HEK293T (cell line): ENCODE data around the gene GDF2.

Experiments
- CTCF ChIA-PET: fragments of 350-600 bp; formaldehyde crosslinking; extraction: SDS; loops from one replicate; lab custom pipeline; 2021; ENCODE audit warnings: antibody characterized with exemption, inconsistent platforms; lab: Yijun Ruan, JAX
- POLR2A ChIA-PET: fragments of 350-600 bp; formaldehyde crosslinking; extraction: SDS; loops from one replicate; lab custom pipeline; 2020; ENCODE audit warnings: antibody characterized with exemption, inconsistent platforms; lab: Yijun Ruan, JAX
- DNase-seq: peaks from one replicate; pipeline ENCODE4 v3.0.0; 2012; ENCODE audit warnings: mixed read lengths; ENCODE audit errors: extremely low spot score
- ARNT ChIP-seq: fragments of 450-650 bp; IDR thresholded peaks from 2 replicates; pipeline ENCODE4 v1.6.1; 2017; ENCODE audit warnings: mild to moderate bottlenecking
- BHLHE40 ChIP-seq: fragments of 450-650 bp; IDR thresholded peaks from 2 replicates; pipeline ENCODE4 v1.6.1; 2016; ENCODE audit warnings: mild to moderate bottlenecking, moderate library complexity, borderline replicate concordance
- CTBP1 ChIP-seq: fragments of 450-650 bp; IDR thresholded peaks from 2 replicates; pipeline ENCODE4 v1.6.1; 2016; ENCODE audit warnings: borderline replicate concordance
- ELF4 ChIP-seq: fragments of 450-650 bp; IDR thresholded peaks from 2 replicates; pipeline ENCODE4 v1.6.1; 2017; ENCODE audit warnings: antibody characterized with exemption
- FOXA1 ChIP-seq: fragments of 450-650 bp; IDR thresholded peaks from 2 replicates; pipeline ENCODE4 v1.6.1; 2016; ENCODE audit warnings: mild to moderate bottlenecking
- FOXK2 ChIP-seq: fragments of 450-650 bp; IDR thresholded peaks from 2 replicates; pipeline ENCODE4 v1.6.1; 2016; ENCODE audit warnings: mild to moderate bottlenecking
- FOXM1 ChIP-seq: fragments of 450-650 bp; IDR thresholded peaks from 2 replicates; pipeline ENCODE4 v1.6.1; 2017; ENCODE audit warnings: mild to moderate bottlenecking, borderline replicate concordance
- HDGF ChIP-seq: fragments of 450-650 bp; IDR thresholded peaks from 2 replicates; pipeline ENCODE4 v1.6.1; 2017; ENCODE audit warnings: antibody characterized with exemption, borderline replicate concordance
- L3MBTL2 ChIP-seq: fragments of 450-650 bp; conservative IDR thresholded peaks from 2 replicates; pipeline ENCODE4 v1.6.1; 2016; ENCODE audit warnings: mild to moderate bottlenecking
- LEF1 ChIP-seq: fragments of 450-650 bp; IDR thresholded peaks from 2 replicates; pipeline ENCODE4 v1.6.1; 2017; ENCODE audit warnings: mild to moderate bottlenecking, borderline replicate concordance
- NFRKB ChIP-seq: fragments of 450-650 bp; IDR thresholded peaks from 2 replicates; pipeline ENCODE4 v1.6.1; 2016; ENCODE audit warnings: mild to moderate bottlenecking, moderate library complexity
- SP1 ChIP-seq: fragments of 450-650 bp; IDR thresholded peaks from 2 replicates; pipeline ENCODE4 v1.6.1; 2017
- SUZ12 ChIP-seq: fragments of 450-650 bp; IDR thresholded peaks from 2 replicates; pipeline ENCODE4 v1.6.1; 2016; ENCODE audit warnings: mild to moderate bottlenecking
- TARDBP ChIP-seq: fragments of 450-650 bp; IDR thresholded peaks from 2 replicates; pipeline ENCODE4 v1.6.1; 2016
- ZNF384 ChIP-seq: fragments of 450-650 bp; IDR thresholded peaks from 2 replicates; pipeline ENCODE4 v1.6.1; 2016
- TF ChIP-seq, protein P1 (sequence below): fragments of 450-650 bp; IDR thresholded peaks from 2 replicates; pipeline ENCODE4 v1.6.1; 2016

GDF2 gene

DNA sequence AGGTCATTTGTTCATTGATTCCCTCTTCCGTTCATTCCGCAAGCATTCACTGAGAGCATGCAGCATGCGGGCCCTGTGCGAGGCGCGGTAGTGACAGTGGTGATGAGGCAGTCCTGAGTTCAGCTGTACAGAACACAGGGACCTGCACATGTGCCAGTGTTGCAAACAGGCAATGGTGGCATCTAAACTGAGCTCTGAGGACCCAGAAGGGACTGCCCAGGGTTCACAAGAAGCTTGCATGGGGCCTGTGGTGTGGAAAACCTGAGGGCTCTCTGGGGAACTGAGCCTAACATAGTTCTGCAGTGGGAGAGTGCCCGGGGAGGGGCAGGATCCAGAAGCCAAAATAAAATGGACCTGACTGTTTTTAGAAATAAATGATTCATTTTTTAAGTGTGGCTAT is 48.6 kb downstream of the GDF2 start:
- no peak for DNase-seq
- ChIA-PET CTCF (no interaction called here), POLR2A (no interaction called here)
- TF ChIP-seq FOXK2 (no peak), SUZ12 (no peak), TARDBP (no peak), HDGF (no peak), CTBP1 (no peak), BHLHE40 (no peak), NFRKB (no peak), ELF4 (no peak)

DNA sequence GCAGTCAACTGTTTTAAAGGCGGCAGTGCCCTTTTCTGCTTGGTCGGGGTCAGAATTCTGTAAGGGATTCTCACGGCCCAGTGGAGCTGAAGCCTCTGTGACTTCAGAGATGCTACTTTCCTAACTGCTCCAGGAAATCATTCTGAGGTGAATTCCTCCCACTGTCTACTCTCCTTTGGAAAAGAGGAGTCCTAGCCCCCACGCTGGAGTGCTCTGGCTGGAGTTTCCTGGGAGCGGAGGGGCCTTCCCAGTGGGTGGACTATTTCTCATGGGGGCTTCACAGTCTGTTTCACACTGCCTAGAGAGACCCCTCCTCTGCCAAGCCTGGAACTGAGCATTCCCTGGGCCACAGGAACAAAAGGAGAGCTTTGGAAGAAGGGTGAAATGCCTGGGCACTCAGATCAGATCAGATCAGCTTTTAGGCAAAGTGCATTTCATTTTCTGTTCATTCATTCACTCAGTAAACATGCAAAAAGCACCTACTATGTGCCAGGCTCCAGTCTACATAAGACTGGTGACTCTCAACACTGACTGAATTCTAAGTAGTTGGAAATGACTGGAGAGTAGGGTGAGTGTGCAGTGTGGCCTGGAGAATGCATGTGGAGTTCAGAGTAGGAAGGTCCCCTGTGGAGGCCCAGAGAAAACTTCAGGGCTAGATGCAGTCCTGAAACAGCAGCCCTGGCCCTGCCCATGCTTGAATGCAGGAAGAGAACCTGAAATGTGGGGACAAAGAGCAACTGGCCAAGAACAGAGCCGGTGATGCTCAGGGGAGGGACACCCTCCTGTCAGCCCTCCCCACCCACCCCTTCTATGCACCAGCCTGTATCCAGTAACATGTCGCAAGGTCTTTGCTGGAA is 49.6 kb downstream of the GDF2 start:
- ChIA-PET POLR2A (no interaction called here), CTCF (no interaction called here)
- no peak for TF ChIP-seq ARNT
- TF ChIP-seq ZNF384, result no peak
- TF ChIP-seq FOXK2, result no peak
- TF ChIP-seq NFRKB, result no peak
- no peak for DNase-seq

DNA sequence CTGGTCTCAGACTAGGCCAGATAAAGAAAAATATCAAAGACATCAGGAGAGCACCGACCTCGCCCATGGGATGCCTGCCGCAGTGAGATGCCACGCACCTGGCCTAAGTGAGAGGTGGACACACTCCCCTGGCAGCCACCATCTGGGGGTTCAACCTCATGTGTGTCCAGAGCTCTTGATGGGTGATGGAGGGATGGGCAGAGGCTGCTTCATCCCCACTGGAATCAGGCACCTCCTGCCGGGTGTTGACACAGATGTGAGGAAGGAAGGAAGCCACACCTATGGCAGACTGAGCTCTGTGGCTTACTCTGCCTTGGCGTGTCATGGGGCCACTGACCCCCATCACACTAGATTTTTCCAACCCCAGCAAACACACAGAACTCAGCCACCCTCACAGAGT is 50.5 kb downstream of the GDF2 start:
- DNase-seq, result no peak
- ChIA-PET CTCF (no interaction called here), POLR2A (no interaction called here)
- TF ChIP-seq ARNT, result no peak
- TF ChIP-seq HDGF, result no peak
- TF ChIP-seq, protein P1, sequence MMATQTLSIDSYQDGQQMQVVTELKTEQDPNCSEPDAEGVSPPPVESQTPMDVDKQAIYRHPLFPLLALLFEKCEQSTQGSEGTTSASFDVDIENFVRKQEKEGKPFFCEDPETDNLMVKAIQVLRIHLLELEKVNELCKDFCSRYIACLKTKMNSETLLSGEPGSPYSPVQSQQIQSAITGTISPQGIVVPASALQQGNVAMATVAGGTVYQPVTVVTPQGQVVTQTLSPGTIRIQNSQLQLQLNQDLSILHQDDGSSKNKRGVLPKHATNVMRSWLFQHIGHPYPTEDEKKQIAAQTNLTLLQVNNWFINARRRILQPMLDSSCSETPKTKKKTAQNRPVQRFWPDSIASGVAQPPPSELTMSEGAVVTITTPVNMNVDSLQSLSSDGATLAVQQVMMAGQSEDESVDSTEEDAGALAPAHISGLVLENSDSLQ, result no peak
- TF ChIP-seq SP1, result no peak
- TF ChIP-seq BHLHE40, result no peak
- TF ChIP-seq CTBP1, result no peak
- TF ChIP-seq TARDBP, result no peak
- TF ChIP-seq ZNF384, result no peak
- TF ChIP-seq ELF4, result no peak
- TF ChIP-seq FOXM1, result no peak
- no peak for TF ChIP-seq L3MBTL2
- no peak for TF ChIP-seq FOXK2
- no peak for TF ChIP-seq NFRKB
- TF ChIP-seq FOXA1, result no peak
- no peak for TF ChIP-seq SUZ12
- TF ChIP-seq LEF1, result no peak

DNA sequence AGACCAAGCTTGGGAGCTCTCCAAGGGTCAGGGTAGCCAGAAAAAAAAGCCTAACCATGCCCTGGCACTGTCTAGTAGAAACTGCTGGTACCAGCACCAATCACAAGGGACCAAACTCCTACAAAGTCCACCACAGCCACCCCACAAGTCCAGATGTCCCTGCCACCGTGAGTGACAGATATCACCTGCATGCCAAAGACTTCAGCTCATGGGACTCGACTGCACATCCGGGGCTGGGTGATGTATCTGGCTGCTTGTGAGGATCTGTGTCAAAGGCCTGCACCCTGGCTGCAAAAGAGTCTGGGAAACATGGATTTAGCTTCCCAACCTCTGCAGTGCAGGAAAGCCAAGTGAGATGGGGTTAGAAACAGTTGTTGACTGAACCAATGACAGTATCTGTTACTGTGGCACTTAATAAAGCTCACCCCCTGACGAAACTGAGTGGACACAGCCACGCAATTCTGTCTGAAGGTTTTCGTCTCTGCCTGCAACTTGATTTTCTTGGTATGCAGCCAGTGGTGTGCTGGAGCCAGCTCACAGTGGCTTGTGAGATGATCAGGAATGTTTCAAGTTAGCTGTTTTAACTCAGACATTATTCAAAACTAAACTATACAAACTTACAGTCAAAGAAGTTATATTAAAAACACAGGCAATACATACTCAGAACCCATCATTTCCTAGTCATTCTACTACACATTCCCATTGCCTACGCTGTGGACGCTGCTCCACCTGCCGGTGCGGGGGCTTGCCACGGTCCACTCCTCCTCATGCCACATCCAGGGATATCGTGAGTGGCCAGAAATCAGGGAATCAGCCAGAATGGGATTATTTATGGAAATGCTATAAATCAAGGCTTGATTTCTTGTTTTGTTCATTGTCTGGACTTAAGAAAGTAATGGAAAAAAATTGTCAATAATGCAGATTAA is 52.6 kb downstream of the GDF2 start:
- CTCF ChIA-PET, result interaction anchor here (1.0 kb wide), 1 partner anchor 13 kb away, joined by 4 read pairs; no protein-coding TSS in a partner anchor
- POLR2A ChIA-PET, result interaction anchor here (1.3 kb wide), 1 partner anchor 9 kb away, joined by 3 read pairs; no protein-coding TSS in a partner anchor
- TF ChIP-seq FOXA1 (no peak), BHLHE40 (no peak), FOXK2 (no peak), LEF1 (no peak), SP1 (no peak), TARDBP (no peak), ELF4 (no peak), CTBP1 (no peak), SUZ12 (no peak), NFRKB (no peak), ZNF384 (no peak)
- TF ChIP-seq, protein P1, result no peak
- DNase-seq, result no peak

DNA sequence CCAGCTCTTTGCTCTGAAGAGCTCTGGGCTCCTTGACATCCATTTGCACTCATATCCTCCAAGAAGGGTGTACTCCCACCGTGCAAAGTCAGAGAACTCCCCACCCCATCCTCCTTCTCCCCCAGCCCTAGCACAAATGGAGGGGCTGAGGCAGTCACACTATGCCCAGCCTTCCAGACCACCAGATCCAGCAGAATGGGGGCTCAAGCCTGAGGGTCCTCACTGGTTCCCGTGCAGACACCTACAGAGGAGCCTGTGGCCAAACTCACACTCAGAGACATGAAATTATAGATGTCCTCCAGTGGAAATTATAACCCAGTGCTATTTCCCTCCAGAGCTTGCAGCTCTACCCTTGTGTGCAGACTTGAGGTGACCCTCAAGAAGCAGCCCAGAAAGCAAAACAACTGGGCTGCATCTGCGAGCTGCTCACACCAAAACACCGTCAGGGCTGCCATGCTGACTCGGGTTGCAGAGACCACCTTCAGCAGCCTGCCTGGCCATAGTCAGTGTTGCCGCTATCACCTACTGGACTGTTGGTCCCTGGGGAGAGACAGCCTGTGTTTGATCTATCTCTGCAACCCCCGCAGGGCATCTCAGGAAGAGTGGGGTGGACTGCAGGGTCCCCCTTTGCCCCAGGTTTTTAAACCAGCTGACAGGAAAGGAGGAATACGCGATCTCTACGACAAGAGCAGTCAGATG is 54.4 kb downstream of the GDF2 start:
- DNase-seq, result no peak
- TF ChIP-seq ELF4 (no peak), SUZ12 (no peak), SP1 (no peak), CTBP1 (no peak), FOXA1 (no peak), FOXK2 (no peak), ARNT (no peak), BHLHE40 (no peak), NFRKB (no peak), FOXM1 (no peak), ZNF384 (no peak), L3MBTL2 (no peak), LEF1 (no peak), TARDBP (no peak), HDGF (no peak)
- TF ChIP-seq, protein P1, result no peak
- ChIA-PET CTCF (interaction anchor here (1.0 kb wide), 1 partner anchor 36 kb away, joined by 3 read pairs; no protein-coding TSS in a partner anchor), POLR2A (no interaction called here)
